ENCODE data around the gene TUBB3.
"Not testable (repeated sequence)": the region's sequence is repeated elsewhere in the genome, so short reads cannot be mapped to it uniquely, and the experiment has no call there.

TUBB3 gene

DNA sequence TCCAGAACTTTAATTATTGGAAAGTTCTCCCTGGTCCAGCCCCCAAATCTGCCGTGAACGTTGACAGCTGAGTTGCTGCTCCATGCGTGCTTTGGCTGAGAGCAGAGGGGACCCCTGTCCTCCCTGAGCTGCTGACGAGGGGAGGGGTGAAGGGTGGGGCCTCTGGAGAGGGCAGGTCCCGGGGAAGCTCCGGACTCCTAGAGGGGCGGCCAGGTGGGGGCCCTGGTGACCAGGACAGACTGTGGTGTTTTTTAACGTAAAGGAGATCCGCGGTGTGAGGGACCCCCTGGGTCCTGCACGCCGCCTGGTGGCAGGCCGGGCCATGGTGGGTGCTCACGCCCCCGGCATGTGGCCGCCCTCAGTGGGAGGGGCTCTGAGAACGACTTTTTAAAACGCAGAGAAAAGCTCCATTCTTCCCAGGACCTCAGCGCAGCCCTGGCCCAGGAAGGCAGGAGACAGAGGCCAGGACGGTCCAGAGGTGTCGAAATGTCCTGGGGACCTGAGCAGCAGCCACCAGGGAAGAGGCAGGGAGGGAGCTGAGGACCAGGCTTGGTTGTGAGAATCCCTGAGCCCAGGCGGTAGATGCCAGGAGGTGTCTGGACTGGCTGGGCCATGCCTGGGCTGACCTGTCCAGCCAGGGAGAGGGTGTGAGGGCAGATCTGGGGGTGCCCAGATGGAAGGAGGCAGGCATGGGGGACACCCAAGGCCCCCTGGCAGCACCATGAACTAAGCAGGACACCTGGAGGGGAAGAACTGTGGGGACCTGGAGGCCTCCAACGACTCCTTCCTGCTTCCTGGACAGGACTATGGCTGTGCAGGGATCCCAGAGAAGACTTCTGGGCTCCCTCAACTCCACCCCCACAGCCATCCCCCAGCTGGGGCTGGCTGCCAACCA, 4.4 kb upstream of the TUBB3 start, which contains the start of gene MC1R:
TSS of gene MC1R (plus strand) at position 410 of the 895 bp plus-strand sequence. CDS start at position 807, 397 bp downstream.
- no peak for DNase-seq (ENCODE audit: low spot score)

DNA sequence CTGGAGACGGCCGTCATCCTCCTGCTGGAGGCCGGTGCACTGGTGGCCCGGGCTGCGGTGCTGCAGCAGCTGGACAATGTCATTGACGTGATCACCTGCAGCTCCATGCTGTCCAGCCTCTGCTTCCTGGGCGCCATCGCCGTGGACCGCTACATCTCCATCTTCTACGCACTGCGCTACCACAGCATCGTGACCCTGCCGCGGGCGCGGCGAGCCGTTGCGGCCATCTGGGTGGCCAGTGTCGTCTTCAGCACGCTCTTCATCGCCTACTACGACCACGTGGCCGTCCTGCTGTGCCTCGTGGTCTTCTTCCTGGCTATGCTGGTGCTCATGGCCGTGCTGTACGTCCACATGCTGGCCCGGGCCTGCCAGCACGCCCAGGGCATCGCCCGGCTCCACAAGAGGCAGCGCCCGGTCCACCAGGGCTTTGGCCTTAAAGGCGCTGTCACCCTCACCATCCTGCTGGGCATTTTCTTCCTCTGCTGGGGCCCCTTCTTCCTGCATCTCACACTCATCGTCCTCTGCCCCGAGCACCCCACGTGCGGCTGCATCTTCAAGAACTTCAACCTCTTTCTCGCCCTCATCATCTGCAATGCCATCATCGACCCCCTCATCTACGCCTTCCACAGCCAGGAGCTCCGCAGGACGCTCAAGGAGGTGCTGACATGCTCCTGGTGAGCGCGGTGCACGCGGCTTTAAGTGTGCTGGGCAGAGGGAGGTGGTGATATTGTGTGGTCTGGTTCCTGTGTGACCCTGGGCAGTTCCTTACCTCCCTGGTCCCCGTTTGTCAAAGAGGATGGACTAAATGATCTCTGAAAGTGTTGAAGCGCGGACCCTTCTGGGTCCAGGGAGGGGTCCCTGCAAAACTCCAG, 3.4 kb upstream of the TUBB3 start:
- DNase-seq (ENCODE audit: low spot score) = no peak

DNA sequence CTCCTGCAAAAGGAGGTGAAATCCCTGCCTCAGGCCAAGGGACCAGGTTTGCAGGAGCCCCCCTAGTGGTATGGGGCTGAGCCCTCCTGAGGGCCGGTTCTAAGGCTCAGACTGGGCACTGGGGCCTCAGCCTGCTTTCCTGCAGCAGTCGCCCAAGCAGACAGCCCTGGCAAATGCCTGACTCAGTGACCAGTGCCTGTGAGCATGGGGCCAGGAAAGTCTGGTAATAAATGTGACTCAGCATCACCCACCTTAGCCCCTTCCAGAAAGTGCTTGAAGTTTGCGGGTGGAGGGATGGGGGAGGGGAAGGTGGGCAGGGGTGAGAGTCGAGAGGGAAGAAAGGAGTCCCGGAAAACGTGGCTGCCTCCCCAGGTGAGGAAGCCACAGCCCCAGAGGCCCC, 2.4 kb upstream of the TUBB3 start:
- DNase-seq (ENCODE audit: low spot score) = no peak

DNA sequence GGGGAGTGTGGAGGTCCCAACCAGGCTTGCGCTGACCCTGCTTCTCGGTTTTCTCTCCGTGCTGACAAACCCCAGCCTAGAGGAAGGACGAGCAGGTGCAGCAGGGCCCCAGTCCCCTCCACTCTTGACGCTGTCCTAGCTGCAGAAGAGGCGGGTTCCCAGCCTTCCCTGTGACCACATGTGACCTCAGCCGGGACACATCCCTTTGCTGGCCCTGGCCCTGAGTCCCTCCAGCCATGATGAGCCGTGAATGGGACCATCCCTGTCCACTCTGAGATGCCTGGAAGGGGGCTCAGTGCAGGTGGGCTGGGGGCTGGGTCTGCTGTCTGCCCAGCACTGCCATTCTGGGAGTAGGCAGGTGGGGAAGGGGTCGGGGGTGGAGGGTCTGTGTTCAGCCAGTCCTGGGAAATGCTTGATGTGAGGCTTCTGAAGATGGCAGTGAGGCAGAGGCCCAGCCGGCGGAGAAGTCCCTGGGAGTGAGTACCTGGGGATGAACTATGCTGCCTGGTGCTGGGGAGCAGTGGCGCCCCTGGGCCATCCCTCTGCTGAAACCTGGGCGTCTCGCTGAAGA, 1.9 kb upstream of the TUBB3 start:
- no peak for DNase-seq (ENCODE audit: low spot score)

DNA sequence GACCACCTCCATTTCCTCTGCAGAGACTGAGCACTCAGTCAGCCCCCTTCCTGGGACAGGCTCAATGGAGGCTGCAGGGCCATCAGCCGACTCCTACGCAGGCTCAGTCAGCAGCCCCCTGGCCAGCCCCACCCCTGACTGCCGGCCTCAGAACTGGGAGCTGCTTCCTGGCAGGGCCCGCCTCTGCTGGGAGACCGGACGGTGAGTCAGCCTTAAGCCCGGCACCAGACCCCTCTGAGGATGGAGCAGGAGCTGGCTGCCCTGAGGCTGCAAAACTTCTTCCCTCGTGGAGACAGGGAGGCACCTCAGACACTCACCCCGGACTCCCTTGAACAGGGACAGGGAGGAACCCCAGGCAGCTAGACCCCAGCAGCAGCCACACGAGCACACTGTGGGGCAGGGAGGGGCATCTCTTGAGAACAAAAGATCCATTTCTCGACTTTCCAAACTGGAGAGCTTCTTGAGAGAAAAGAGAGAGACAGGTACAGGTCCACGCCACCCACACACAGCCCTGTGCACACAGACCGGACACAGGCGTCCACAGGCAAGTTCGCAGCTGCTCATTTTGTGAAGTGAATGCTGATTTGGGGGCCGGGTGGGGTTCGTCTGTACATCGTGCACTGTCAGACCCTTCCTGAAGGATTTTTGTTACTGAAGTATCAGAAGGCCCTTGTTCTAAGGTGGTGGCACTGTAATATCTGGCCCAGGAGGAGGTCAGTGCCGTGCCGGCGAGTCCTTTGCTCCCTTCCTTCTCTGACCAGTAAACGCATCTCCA, 1.3 kb upstream of the TUBB3 start:
- DNase-seq (ENCODE audit: low spot score) = no peak

DNA sequence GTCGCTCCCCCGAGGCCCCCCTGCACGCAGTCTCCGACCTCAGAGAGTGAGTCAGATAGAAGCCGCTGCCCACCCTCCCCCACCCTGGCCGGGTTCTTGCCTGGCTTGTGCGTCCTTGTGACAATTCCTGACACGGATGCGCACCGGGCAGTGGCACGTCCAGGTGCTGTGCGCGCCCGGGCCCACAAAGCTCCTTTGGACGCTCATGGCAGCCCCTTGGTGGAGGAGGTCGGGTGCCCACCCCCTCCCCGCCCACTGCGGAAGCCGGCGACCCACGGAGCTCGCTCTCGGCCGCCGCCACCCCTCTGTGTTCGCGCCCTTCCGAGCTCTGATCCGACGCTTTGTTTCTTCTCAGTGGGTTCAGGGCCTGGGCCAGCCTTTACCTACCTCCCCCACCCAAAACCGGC, 662 bp upstream of the TUBB3 start:
- DNase-seq (ENCODE audit: low spot score) = no peak

DNA sequence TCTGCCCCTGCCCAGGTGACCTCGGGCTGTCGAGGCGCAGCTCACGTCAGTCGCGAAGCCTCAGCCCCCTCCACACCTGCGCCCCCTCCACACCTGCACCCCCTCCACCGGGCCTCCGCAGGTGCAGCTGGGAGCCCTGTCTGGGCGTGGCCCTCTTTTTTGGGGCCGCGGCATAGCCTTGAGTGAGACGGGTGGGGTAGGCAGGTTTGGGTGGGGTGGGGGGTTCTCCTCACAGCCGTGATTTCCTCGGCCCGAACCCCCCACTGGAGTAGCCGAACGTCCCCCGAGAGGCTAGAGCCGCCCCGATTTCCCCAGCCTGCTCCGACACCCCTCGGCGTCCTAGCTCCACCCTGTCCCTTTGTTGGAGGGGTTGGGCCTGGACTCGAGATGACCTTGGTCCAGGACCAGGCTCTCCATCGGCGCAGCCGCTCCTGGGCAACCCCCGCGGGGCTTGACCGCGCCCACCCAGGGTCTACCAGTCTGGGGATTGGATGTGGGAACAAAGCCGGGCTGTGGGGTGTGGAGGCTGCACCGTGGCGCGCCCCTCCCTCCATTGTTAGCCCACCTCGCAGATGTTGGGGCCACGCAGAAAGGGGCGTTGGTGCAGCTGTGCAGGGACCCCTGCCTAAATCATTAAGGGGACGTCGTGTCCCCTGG, 626 bp downstream of the TUBB3 start:
- DNase-seq (ENCODE audit: low spot score) = no peak

DNA sequence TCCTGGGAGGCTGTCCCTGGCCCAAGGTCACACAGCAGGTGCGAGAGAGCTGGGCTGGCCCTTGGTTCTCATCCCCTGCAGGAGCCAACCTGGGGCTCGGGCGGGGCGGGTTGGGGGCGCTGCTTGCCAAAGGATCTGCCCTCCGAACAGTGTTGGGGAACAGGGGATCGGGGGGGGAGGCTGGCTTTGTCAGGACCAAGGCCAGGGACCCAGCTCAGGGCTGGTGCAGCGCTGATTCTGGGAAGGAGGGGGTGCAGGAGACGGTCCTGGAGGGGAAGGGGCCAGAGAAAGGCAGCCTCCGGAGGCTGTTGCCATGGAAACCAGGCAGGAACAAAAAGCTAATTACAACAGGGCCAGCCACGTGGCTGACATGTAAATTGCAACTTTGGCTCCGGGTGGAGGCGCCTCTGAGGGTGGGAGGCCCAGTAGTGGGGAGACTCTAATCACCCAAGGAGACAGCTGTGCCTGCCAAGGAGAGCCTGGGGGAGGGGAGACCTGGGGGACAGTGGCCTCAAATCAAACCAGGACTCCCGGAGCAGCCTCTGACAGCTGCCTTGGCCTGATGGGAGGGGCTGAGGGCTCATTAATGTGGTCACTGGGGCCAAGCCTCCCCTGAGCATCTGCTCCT, 1.3 kb downstream of the TUBB3 start:
- no peak for DNase-seq (ENCODE audit: low spot score)

DNA sequence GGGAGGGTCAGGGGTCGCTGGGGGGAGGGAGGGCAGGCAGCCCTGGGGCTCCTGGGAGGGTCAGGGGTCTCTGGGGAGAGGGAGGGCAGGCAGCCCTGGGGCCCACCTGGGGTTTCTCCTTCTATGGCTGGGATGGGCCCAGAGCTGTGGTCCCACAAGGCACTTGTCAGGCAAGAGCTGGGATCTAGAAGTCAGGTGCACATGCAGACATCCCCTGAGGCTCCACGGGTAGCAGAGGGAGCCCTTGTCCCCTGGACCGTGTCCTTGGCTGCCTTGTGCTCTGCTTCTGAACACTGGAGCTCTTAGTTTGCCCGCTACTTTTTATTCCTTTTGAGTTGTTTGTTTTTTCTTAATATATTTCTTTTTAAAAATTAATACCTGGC, 1.8 kb downstream of the TUBB3 start:
- no peak for DNase-seq (ENCODE audit: low spot score)

DNA sequence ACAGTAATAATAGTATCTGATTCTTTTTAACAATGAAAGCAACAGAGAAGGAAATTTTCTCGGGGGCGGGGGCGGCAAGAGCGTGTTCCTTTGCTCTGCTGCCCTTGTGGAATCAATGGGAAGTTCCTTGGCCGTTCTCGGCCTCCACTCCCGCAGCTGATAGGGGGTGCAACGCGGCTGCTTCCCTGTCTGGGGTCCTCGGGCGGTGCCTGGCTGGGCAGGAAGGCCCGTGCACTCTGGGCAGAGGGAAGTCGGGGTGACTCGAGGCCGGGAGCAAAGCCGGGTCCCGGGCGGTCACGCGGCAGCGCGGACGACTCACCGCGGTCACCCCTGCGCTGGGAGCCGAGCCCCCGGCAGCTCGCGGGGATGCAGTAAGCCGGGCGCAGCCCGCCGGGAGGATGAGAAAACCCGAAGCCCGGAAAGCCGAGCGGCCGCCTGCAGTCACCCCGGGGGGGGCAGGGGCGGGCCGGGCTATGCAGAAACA, 2.5 kb downstream of the TUBB3 start:
- DNase-seq (ENCODE audit: low spot score) = no peak

DNA sequence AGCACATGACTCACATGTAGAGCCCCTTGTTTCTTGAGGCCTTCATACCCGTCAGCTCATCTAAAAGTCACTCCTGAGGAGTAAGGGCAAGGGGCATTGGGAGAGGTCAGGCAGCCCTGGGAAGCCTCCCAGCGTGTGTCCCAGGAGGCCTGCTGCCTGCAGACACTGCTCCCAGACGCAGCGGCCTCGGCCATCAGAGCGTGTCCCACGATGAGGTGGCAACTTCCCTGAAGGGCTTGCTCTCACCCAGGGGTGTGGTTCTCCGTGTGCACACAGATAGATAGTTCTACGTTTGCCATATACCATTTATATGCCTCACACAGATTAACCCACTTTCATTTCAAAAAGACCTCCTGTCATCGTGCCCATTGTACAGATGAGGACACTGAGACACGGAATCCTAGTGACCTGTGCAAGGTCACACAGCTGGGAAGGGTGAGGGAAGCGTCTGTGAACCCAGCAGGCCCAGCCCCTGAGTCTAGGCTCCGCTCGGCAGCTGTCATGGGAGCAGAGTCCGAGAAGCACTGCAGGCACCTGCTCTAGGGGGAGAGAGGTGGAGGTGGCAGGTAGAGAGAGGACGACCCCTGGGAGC, 8.3 kb downstream of the TUBB3 start:
- no peak for DNase-seq (ENCODE audit: low spot score)

DNA sequence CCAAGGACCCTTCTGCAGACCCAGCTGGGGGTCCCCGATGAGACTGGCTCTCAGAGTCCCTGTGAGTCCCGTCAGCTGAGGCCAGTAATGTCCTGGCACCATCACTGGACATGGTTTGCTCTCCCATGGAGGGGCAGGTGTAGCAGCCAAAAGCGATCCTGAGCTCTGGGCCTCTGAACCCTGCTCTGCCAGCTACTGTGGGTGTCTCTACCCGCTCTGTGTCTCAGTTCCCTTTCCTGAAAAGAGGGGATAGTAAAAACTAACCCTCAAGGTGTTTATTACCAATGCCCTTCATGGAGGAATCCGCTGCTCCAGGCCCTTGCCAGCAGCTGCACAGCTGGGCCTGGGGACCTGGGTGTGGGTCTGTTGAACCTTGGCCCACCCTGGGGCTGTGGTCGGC, 8.8 kb downstream of the TUBB3 start:
- DNase-seq (ENCODE audit: low spot score) = no peak

DNA sequence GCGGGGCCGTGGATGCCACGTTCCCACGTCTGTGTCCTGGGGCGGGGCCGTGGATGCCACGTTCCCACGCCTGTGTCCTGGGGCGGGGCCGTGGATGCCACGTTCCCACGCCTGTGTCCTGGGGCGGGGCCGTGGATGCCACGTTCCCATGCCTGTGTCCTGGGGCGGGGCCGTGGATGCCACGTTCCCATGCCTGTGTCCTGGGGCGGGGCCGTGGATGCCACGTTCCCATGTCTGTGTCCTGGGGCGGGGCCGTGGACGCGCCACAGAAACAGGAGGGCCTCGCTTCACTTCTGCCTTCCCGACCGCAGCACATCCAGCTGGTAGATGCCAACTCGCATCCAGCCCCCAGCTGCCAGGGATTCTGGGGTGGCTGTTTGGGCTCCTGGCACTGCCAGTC, 10.9 kb downstream of the TUBB3 start:
- DNase-seq (ENCODE audit: low spot score) = not testable (repeated sequence)

DNA sequence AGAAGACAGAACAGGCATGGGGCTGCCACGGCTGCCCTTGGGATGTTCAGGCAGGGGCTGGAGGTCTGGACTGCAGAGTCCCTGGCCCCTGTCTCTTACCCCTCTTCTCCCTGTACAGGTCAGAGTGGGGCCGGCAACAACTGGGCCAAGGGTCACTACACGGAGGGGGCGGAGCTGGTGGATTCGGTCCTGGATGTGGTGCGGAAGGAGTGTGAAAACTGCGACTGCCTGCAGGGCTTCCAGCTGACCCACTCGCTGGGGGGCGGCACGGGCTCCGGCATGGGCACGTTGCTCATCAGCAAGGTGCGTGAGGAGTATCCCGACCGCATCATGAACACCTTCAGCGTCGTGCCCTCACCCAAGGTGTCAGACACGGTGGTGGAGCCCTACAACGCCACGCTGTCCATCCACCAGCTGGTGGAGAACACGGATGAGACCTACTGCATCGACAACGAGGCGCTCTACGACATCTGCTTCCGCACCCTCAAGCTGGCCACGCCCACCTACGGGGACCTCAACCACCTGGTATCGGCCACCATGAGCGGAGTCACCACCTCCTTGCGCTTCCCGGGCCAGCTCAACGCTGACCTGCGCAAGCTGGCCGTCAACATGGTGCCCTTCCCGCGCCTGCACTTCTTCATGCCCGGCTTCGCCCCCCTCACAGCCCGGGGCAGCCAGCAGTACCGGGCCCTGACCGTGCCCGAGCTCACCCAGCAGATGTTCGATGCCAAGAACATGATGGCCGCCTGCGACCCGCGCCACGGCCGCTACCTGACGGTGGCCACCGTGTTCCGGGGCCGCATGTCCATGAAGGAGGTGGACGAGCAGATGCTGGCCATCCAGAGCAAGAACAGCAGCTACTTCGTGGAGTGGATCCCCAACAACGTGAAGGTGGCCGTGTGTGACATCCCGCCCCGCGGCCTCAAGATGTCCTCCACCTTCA, 11.7 kb downstream of the TUBB3 start:
- no peak for DNase-seq (ENCODE audit: low spot score)

DNA sequence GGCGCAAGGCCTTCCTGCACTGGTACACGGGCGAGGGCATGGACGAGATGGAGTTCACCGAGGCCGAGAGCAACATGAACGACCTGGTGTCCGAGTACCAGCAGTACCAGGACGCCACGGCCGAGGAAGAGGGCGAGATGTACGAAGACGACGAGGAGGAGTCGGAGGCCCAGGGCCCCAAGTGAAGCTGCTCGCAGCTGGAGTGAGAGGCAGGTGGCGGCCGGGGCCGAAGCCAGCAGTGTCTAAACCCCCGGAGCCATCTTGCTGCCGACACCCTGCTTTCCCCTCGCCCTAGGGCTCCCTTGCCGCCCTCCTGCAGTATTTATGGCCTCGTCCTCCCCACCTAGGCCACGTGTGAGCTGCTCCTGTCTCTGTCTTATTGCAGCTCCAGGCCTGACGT, 12.5 kb downstream of the TUBB3 start:
- DNase-seq (ENCODE audit: low spot score) = not testable (repeated sequence)

DNA sequence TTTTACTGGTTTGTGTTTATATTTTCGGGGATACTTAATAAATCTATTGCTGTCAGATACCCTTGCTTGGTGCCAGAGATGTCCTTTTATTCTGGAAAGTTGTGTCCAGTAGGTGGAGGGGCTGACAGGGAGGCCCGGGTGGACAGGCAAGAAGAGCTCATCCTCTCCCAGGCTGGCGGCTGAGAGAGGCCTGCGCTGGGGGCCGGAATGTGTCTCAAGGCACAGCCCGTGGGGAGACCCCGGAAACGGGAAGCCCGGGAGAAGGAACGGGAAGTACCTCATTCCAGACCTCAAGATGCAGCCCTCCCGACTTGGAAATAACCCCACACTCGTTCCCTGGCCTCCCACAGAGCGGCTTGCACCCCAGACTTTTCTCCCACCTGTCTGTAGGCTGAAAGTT, 12.9 kb downstream of the TUBB3 start:
- DNase-seq (ENCODE audit: low spot score) = no peak

DNA sequence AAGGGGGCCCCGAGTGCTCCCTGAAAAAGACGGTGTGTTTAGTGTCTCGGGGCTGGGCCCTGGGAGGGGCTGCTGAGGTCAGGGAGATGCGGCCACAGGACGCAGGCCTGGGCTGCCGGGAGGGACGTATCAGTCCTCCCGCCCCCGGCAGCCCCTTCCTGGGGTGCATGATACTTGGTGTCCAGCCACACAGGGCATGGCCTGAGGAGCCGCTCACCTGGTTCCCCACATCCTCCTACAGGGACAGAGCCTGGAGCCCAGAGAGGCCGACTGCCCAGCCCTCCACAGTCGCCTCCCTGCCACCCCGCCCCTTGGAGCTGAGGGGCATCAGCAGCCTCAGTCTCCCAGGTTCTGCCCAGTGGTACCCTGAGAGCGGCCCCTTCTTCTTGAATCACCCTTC, 13.4 kb downstream of the TUBB3 start:
- no peak for DNase-seq (ENCODE audit: low spot score)

DNA sequence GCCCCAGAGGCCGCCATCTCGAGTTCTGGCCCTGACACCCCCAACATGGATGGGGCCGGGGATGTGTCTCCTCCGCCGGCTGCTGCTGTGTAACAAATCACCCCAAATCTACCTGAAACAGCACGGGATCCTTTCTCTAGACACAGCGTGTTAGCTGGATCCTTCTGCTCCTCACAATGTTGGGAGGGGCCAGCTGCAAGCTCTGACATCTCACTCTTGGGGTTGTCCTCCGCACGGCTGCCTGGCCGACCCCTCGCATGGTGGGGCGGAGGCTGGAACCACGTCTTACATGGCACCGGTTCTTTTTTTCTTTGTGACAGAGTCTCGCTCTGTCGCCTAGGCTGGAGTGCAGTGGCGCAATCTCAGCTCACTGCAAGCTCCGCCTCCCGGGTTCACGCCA, 13.8 kb downstream of the TUBB3 start:
- no peak for DNase-seq (ENCODE audit: low spot score)

DNA sequence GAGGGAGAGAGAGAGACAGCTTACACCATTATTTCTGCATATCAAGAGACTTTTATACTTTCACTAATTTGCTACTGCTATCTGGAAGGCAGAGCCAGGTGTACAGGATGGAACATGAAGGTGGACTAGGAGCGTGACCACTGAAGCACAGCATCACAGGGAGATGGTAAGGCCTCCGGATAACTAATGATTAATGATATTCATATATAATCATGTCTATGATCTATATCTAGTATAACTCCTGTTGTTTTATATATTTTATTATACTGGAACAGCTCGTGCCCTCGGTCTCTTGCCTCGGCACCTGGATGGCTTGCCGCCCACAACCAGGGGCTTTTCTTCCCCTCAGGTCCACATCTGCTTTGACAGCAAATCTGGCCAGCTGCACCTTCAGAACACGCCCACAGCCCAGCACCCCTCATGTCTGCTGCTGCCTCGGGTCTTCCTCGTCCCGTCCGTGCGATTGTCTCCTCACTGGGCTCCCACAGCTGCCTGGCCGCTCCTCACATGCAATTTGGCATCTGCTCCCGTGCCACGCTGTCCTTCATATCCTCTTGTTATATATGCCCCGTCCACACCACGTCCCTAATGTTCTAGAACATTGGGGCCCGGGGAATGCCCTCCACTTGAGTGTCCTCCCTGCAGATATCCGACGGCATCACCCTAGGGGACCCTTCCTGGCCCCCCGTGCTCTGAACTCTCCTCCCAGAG, 15.2 kb downstream of the TUBB3 start:
- DNase-seq (ENCODE audit: low spot score) = no peak
